RWPE1 (cell line): ENCODE results near the gene RTEL1.

ENCODE experiments used
- CTCF ChIA-PET: fragments of 350-600 bp; sonication (Branson Sonifier 250); formaldehyde crosslinking; extraction: SDS; loops from one replicate; lab custom pipeline; 2021; lab: Yijun Ruan, JAX
- POLR2A ChIA-PET: fragments of 400-600 bp; formaldehyde crosslinking; extraction: SDS; loops from one replicate; lab custom pipeline; 2020; ENCODE audit warnings: antibody characterized with exemption; ENCODE audit not compliant: low non-redundant PET; lab: Yijun Ruan, JAX
- DNase-seq: peaks from one replicate; pipeline ENCODE4 v3.0.0; 2012; ENCODE audit warnings: low spot score
- H3K27ac ChIP-seq: fragments of 450-650 bp; 2 replicates; pipeline ENCODE4 v1.5.1; 2017
- TF ChIP-seq, protein P1 (sequence below): fragments of 450-650 bp; conservative IDR thresholded peaks from 2 replicates; pipeline ENCODE4 v1.5.1; 2017; ENCODE audit warnings: low read depth, mild to moderate bottlenecking

RTEL1 gene

DNA sequence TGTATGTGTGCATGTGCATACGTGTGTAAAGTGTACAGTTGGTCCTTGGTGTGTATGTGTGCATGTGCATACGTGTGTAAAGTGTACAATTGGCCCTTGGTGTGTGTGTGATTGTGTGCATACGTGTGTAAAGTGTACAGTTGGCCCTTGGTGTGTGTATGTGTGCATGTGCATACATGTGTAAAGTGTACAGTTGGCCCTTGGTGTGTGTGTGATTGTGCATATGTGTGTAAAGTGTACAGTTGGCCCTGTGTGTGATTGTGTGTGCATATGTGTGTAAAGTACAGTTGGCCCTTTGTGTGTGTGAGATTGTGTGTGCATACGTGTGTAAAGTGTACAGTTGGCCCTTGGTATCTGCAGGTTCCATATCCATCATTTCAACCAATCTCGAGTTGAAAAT is 73.3 kb downstream of the RTEL1 start:
- ChIA-PET CTCF (no interaction called here), POLR2A (no interaction called here)
- TF ChIP-seq, protein P1, sequence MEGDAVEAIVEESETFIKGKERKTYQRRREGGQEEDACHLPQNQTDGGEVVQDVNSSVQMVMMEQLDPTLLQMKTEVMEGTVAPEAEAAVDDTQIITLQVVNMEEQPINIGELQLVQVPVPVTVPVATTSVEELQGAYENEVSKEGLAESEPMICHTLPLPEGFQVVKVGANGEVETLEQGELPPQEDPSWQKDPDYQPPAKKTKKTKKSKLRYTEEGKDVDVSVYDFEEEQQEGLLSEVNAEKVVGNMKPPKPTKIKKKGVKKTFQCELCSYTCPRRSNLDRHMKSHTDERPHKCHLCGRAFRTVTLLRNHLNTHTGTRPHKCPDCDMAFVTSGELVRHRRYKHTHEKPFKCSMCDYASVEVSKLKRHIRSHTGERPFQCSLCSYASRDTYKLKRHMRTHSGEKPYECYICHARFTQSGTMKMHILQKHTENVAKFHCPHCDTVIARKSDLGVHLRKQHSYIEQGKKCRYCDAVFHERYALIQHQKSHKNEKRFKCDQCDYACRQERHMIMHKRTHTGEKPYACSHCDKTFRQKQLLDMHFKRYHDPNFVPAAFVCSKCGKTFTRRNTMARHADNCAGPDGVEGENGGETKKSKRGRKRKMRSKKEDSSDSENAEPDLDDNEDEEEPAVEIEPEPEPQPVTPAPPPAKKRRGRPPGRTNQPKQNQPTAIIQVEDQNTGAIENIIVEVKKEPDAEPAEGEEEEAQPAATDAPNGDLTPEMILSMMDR: no peak
- no peak overlapping the region for H3K27ac ChIP-seq
- no peak for DNase-seq

GRCh38 chr20:63732118-63733095 is 74.3 kb downstream of the RTEL1 start:
- POLR2A ChIA-PET: no interaction called here
- DNase-seq: no peak

DNA sequence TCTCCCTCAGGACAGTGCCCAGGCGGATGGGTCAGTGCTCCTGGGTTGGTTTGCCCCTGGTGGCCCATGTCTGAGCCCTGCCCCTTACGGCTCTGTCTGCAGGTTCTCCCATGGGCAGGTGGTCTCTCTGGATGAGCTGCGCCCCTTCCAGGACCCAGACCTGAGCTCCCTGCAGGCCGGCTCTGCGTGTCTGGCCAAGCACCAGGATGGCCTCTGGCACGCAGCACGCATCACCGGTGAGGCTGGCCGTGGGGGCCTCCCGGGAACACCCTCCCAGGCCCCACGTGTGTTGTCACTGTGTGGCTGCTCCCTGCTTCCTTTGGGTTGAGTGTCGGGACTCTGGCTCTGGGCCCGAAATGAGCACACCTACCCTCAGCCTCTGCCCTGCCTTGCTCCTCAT is 75.0 kb downstream of the RTEL1 start:
- ChIA-PET CTCF (interaction anchor here (0.6 kb wide), 1 partner anchor 190 kb away, joined by 4 read pairs; no protein-coding TSS in a partner anchor), POLR2A (no interaction called here)
- no peak for DNase-seq
- TF ChIP-seq, protein P1: no peak
- peak overlapping the region; percentile 5 for H3K27ac ChIP-seq

More at GRCh38 chr20:63732118-63733095, 74.3 kb downstream of the RTEL1 start:
- TF ChIP-seq, protein P1: no peak
- H3K27ac ChIP-seq: peak overlapping the region; percentile 5; the same call in 1 of the 2 replicates
- CTCF ChIA-PET: interaction anchor here (0.6 kb wide), 1 partner anchor 191 kb away, joined by 4 read pairs; no protein-coding TSS in a partner anchor

GRCh38 chr20:63733579-63734081 is 75.5 kb downstream of the RTEL1 start:
- POLR2A ChIA-PET: interaction anchor here (0.6 kb wide), 1 partner anchor 23 kb away, joined by 4 read pairs; no protein-coding TSS in a partner anchor
- no peak for DNase-seq
- CTCF ChIA-PET: interaction anchor here (0.6 kb wide), 1 partner anchor 190 kb away, joined by 4 read pairs; no protein-coding TSS in a partner anchor
- peak overlapping the region; percentile 5 for H3K27ac ChIP-seq
- TF ChIP-seq, protein P1: no peak

GRCh38 chr20:63734111-63734945 is 76.2 kb downstream of the RTEL1 start:
- H3K27ac ChIP-seq: peak overlapping the region; percentile 5; the same call in 1 of the 2 replicates
- ChIA-PET CTCF (no interaction called here), POLR2A (interaction anchor here (0.6 kb wide), 1 partner anchor 23 kb away, joined by 4 read pairs; no protein-coding TSS in a partner anchor)
- DNase-seq: no peak
- TF ChIP-seq, protein P1: no peak
